Measurements from ENCODE around the gene LRRC70.

LRRC70 gene

DNA sequence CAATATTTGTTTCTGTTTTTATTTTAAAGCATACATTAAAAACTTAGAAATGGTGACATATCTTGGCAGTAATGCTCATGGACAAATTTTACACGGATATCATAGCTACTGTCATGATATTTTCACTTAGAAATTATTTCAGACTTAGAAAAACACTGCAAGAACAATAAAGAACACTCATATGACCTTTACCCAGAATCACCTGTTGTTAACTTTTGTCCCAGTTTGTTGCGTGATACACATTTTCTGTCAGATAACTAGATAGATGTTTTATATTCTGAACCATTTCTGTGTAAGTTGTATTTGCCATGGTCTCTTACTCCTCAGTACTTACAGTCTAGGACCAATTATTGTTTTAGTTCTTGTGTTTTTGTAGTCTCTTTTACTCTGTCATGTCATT is 3.6 kb upstream of the LRRC70 start:
- DNase-seq, result no peak

DNA sequence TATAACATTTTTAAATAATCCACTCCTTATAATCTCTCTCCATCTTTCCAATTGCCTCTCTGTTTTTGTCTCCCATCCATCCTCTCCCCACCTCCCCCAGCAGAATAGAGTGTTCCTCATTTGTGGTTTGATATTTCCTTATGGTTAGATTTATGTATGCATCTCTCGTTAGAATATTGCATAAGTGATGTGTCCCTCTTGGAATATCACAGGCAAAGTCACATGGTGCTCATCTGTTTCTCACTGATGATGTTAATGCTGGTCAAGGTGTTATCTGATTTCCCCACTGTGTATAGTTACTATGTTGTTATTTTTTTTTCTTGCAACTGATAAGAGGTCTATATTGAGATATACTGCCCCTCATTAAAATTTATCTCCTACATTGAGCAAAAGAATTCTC is 3.1 kb upstream of the LRRC70 start:
- no peak for DNase-seq

DNA sequence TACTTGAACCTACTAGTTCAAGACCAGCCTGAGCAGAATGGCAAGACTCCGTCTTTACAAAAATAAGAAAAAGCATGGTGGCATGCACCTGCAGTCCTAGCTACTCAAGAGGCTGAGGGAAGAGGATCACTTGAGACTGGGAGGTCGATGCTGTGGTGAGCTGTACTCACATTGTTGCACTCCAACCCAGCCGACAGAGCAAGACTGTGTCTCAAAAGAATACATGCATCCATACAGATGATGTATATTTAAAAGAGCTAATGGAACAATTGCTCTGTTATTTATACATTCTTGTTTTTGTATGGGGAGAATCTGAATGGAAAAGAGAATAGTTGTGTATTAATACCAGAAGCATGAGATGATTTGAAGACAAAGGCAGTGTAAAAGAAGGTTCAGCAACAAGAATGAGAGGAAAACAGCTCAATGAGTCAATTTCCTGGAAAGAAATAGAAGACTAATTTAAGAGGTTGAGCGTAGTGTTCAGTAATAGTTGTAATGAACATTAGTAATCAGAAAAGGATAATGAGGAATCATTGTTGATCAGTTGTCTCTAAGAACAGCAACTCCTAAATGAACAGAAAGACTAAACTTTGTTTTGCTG is 1.9 kb upstream of the LRRC70 start:
- no peak for DNase-seq

DNA sequence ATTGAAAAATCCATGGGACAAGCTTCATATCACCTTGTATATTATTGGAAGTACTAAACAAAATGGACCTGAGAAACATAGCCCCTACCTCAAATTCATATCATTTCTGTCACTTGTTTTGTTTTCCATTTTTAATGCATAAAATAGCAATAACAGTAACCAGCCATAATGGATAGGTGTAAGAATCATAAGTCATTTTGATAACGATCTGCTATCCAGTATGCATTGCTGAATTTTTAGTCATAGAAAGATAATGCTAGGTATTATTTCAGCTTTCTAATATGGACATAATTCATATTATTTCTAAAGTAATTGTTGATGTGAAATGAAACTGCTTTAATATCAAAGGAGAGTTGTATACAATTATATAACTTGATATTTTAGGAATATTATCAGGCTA is 1.1 kb upstream of the LRRC70 start:
- no peak for DNase-seq

DNA sequence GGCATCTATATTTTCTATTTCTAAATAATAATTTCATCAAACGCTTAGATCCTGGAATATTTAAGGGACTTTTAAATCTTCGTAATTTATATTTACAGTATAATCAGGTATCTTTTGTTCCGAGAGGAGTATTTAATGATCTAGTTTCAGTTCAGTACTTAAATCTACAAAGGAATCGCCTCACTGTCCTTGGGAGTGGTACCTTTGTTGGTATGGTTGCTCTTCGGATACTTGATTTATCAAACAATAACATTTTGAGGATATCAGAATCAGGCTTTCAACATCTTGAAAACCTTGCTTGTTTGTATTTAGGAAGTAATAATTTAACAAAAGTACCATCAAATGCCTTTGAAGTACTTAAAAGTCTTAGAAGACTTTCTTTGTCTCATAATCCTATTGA is 1.1 kb downstream of the LRRC70 start:
- DNase-seq, result no peak

DNA sequence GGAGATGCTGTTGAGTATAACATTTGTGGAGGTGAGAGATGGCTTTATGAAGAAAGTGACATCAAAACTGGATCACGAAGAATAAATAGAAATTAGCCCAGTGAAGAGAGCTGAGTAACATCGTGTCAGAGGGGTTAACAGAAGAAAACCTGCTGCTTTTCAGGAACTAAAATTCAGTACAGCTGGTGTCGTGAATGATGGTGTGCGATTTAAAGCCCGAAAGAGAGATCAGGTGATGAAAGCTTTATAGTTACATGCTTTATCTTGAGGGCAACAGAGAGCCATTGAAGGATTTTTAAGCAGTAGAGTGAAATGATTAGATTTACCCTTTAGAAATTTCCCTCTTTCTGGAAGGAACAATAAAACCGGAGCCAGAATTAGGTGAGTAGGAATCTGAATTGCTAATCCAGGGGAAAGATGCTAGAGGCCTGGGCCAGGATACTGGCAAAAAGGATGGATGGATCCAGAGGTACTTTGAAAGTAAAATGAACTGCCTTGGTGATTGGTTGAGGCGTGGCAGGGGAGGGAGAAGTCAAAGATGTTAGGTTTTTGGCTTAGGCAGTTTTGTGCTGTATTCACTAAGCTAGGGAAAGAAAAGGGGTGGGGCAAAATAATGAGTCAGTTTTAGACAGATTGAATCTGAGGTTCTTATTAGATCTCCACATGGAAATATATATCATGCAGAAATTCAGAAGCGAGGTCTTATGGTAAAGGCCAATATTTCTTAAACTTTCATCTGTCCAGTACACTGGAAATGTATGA is 3.4 kb downstream of the LRRC70 start:
- DNase-seq, result no peak

DNA sequence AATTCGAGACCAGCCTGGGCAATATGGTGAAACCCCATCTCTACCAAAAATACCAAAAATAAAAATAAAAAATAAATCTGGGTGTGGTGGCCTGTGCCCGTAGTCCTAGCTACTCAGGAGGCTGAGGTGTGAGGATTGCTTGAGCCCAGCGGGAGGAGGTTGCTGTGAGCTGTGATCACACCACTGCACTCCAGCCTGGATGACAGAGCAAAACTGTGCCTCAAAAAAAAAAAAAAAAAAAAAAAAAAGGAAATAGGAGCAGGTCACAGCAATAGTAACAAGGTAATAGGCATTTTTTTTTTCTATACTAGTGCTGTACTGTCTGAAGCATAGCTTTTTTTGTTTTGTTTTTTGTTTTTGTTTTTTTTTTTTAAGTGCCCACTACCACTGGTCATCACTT is 5.8 kb downstream of the LRRC70 start:
- DNase-seq, result no peak

DNA sequence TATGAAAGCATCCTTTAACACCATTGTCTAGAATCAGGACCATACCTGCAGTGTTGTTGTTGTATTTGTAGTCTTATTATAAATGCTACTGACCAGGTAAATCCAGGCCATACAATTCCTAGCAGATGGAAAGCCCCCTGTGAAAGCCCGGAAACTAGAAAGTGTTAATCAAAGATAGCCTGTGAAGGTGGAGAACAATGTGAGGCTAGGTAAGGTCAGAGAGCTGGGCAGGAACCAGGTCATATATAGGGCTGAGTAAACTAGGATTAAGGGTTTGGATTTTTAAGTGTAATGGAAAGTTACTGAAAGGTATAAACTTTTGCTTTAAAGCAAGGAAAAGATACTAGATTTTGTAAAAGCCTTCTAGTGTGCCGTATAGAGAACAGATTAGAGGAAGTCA is 6.7 kb downstream of the LRRC70 start:
- DNase-seq, result no peak

DNA sequence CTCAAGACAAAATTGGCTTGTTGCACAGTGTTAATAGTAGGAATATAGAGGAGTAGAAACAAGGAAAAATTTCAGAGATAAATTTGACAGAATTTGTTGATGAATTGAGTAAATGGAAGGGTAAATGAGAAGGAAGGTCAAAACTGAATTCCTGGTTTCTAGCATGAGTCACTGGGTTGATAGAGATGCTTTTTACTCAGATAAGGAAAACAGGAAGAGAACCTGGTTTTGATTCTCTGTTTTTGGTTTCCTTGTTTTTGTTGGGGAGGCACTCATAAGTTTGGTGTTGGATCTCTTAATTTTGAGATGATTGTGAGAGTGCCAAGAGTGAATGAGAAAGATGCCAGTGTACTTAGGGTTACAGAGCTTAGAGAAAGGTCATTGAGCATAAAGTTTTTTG is 7.1 kb downstream of the LRRC70 start:
- DNase-seq, result no peak

DNA sequence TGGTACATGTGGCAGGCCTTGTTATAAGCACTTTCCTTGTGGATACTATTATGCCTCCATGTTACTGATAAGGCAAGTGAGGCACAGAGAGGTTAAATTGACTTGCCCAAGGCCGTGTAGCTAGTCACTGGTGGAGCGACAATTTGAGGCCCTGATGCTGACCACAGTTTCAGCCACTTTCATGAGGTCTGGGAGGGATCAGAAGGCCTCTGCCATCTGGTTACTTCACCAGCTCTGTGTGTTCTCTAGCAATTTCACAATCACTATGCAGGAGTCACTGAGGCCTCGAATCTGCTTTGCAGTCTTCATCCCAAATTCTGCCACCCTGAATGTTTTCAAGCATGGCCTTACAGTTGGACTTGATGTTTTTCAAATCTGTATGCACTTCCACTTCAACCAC is 9.1 kb downstream of the LRRC70 start:
- DNase-seq, result no peak

DNA sequence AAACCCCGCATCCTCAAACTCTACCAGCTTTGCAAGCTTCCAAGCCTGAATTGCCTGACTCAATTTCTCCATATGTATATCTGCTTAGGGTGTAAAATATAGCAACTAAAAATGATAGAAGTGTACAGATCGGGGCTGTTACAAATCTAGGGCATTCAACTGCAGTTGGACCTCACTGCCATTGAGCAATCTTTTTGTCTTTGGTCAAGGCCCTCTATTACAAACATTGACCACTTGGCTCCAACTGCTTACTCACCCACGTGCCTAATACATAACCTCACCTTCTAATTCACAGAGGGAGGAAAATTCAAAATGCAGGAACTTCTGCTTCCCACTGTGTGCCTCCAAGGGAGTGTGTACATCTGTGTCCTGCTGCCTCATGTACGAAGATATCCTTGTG is 10.0 kb downstream of the LRRC70 start:
- no peak for DNase-seq

DNA sequence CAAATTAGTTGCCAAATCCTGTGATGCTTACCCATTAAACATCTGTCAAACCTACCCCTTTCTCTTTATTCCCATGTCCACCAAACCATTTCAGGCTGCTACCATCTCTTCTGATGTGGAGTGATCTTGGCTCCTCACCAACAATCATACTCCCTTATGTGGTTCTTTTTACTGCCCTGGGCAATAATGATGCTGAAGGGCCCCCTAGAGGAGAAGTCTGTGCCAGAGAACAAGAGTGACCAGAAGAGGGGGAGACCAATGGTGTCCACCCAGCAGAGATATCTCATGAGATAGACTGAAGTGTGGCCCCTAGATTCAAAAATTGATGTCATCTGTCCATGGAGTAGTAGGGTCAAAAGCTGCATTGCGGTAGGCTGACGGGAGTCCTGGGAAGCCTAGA is 10.9 kb downstream of the LRRC70 start:
- no peak for DNase-seq

DNA sequence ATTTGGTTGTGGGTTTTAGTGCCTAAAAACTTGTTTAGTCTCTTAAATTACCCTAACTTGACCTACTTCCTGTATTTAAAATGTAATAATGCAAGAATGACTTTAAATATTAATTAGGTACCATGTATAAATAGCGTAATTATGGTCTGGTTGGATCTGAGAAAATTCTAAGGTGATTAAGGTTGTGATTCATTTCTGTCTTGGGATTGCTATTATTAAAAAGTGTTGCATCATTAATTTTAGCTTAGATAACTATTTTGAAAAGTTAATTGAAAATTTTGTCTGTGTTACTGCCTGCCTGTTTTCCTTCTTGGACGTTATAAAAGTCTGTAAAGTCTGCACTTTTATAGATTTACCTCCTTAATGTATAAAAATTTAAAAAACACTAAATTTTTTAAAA is 11.8 kb downstream of the LRRC70 start:
- DNase-seq, result no peak

DNA sequence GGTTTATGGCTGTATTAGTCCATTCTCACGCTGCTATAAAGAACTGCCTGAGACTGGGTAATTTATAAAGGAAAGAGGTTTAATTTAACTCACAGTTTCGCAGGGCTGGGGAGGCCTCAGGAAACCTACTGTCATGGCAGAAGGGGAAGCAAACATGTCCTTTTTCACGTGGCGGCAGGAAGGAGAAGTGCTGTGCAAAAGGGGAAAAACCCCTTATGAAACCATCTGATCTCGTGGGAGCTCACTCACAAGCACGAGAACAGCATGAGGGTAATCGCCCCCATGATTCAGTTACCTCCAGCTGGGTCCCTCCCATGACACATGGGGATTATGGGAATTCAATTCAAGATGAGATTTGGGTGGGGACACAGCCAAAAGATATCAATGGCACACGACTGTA is 13.9 kb downstream of the LRRC70 start:
- no peak for DNase-seq

DNA sequence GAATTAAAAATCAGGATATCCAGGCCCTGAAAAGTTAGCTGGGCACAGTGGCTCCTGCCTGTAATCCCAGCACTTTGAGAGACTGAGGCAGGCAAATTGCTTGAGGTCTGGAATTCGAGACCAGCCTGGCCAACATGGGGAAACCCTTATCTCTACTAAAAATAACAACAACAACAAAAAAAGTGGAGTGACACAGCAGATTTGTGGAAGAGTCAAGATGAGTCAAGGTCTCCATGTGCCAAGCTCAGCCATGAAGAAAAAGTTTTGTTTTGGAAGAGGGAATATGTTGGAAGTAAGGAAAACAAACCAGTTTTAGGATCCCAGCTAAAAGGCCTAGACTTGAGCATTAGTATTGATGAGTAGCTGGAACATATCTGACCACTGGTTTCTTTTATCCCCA is 14.7 kb downstream of the LRRC70 start:
- no peak for DNase-seq

DNA sequence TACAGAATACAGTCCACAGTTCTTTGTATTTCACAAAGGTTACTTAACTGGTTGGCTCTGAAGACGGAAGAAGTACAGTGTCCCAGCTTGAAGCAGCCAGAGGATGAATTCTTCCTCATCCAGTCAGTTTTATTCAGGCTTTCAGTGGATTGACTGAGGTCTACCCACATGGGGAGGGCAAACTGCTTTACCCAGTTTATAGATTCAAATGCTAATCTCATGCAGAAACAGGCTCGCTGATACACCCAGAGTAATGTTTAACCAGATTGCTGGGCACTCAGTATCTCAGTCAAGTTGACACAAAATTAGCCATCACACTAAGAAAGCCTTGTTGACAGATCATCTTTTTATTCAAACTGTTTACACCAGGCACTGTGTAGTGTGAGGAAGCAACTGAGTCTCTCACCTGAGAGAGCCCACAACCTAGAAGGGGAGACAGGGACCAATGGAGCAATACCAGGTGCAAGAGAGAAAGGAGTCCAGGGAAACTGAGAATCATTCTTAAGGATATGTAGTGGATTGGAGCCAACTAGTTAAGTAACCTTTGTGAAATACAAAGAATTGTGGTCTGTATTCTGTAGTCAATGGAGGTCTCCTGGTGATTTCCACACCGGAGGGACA is 15.9 kb downstream of the LRRC70 start:
- DNase-seq, result no peak

DNA sequence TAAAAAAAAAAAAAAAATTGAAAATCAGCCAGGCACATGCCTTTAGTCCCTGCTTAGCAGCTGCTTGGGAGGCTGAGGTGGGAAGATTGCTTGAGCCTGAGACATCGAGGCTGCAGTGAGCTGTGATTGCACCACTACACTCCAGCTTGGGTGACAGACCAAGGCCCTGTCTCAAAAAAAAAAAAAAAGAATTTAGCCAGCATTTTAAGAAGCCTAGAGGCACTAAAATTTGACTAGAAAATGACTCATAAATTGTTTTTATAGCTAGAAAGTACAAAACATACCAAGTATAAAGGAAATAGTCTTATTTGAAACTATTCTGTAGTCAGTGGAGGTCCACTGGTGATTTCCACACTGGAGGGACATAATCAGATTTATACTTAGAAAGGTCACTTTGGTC is 17.5 kb downstream of the LRRC70 start:
- DNase-seq, result no peak

DNA sequence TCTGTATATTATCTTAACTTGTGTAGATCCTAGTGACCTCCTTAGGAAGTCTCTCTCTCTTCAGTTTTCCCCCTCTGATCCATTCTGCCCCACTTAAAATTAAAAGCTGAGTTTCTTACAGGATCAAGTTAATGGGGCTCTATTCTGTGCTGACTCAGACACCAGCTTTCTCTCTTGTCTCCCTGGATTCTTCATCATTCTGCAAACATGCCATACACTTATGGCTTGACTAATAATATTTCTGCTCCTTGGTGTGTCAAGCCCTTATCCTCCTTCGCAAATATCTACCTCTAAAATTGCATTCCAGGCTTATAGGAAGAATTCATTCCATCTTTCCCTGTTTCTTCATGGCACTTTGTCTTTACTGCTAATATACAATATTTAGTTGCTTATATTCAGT is 18.1 kb downstream of the LRRC70 start:
- DNase-seq, result no peak

DNA sequence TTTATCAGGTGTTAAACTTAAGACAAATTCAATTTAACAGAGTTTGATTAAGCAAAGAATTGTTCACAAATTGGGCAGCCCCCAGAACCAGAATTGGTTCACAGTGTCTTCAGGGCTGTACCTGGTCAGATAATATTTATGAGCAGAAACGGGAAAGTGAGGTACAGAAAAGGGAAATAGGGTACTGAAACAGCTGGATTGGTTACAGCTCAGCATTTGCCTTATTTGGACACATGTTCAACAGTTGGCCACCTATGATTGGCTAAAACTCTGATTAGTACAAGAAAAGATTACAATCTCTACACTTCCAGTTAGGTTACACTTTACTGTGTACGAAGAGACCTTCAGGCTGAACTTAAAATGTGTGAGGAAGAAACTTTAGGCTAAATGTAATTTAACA is 18.7 kb downstream of the LRRC70 start:
- no peak for DNase-seq

DNA sequence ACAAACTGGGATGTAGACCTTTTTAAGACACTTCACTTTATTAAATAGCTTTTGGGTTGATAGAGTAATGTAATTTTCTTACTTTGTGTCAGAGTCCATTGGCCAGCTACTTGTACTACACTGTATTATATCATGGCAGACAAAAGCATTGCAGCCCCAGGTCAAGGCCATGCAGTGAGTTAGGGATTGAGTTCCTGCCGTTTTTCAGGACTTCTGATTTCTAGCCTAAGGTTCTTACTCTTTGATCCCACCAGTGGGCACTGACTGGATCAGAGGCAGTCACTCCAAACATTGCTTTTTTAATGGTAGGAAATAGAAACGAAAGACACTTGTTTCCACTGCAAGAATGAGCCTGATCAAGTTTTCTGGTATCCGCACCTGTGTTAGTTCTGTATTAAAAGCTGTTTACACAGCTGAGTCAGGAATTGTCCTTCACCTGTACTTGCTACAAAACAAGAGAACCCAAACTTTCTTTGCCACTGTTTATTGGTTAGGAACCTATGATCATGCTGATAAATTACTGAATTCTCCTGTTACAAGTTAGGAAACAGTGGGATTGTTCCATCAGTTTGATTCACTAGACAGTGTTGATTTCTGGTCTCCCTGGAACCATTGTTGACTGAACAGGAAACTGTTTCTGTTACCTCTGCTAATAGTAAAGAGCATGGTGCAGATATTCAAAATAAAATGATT is 22.1 kb downstream of the LRRC70 start:
- no peak for DNase-seq

DNA sequence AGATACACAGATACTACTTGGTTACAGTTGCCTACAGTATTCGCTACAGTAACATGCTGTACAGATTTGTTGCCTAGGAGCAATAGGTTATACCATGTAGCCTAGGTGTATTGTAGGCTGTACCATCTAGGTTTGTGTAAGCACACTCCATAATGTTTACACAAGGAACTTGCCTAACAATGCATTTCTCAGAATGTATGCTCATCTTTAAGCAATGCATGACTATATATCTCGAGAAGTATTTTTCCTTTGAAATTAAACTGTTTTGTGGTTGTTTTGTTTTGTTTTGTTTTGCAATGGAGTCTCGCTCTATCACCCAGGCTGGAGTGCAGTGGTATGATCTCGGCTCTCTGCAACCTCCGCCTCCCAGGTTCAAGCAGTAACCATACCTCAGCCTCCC is 25.3 kb downstream of the LRRC70 start:
- DNase-seq, result no peak

DNA sequence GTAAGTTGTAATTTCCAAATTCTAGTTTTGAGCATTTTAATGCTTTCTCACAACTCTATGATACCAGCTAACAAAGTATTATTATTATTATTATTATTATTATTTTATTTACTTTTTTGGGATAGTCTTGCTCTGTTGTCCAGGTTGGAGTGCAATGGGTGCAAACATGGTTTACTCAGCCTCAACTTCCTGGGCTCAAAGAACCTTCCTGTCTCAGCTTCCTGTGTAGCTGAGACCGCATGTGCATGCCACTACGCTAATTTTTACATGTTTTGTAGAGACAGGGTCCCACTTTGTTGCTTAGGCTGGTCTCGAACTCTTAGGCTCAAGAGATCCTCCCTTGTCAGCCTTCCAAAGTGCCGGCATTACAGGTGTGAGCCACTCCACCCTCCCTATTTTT is 27.0 kb downstream of the LRRC70 start:
- DNase-seq, result no peak

DNA sequence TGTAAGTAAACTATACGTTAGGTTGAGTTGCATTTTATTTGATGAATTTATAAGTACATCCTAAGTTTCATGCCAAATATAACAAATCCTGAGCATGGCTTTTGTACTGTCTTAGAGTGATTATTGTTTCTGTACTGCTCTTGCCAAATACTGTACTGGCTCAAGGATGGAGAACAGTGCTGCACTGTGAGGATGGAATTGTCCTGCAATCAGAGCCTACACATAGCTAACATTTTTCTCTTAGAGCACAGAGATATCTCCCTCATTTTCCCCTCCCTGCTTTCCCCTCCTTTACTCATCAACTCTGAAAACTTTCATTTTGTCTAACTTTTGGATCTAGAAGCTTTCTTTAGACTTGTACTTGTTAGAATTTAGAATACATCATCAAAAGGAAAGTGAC is 28.3 kb downstream of the LRRC70 start:
- DNase-seq, result no peak

DNA sequence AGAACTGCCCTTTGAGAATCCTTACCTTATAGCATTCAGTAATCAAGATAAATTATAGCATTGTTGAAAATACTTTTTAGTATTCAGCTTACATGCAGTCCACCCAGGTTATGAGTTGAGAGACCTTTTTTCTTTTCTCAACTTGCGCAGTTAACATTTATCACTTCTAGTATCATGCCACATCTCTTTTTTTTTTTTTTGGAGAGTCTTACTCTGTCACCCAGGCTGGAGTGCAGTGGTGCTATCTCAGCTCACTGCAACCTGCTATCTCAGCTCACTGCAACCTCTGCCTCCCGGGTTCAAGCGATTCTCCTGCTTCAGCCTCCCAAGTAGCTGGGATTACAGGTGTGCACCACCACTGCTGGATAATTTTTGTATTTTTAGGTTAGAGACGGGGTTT is 29.0 kb downstream of the LRRC70 start:
- no peak for DNase-seq

Measured in NCI-H510A (cell line).